GM18498 (cell line): Measurements from ENCODE around the gene HLA-DMB.

Experiments
- ATAC-seq: cut with Tn5 transposase; IDR thresholded peaks from one replicate; pipeline ENCODE4 v1.9.1; 2021; ENCODE audit warnings: mild to moderate bottlenecking, moderate library complexity; ENCODE audit not compliant: unreplicated experiment

The HLA-DMB gene

DNA sequence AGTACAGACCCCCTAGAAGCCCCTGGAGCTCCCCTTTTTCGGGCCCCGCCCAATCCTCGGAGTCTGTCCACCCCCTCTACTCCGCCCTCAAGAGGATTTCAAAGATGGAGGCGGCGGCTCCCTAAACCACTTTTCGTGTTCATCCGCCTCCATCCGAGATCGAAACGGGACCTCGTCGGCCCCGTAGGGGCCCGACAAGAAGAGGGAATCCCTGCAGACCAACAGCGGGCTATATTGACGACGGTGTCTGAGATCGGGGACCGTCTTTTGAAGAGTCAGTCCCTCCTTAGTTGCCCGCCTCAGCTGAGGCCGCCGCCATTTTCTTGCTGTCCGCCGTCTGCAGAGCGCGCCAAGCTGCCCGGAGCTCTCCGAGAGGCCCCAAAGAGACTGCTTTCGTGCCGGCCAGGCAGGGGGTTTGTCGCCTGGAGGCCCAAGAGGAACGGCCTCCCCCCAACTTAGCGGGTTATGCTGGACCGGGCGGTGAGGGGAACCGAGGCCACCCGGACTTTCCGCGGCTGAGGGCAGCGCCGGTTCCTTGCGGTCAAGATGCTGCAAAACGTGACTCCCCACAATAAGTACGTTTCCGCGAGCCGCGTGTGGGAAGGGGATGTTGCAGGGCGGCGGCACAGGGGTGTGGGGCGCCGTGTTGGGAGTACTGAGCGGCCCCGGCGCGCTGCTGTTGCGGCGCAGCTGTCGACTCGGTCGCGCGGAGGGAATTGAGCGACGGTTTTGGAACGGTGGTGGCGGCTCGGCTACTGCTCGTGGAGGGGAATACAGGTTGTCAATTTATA is 31.7 kb upstream of the HLA-DMB start:
- peak; percentile 1 for ATAC-seq

DNA sequence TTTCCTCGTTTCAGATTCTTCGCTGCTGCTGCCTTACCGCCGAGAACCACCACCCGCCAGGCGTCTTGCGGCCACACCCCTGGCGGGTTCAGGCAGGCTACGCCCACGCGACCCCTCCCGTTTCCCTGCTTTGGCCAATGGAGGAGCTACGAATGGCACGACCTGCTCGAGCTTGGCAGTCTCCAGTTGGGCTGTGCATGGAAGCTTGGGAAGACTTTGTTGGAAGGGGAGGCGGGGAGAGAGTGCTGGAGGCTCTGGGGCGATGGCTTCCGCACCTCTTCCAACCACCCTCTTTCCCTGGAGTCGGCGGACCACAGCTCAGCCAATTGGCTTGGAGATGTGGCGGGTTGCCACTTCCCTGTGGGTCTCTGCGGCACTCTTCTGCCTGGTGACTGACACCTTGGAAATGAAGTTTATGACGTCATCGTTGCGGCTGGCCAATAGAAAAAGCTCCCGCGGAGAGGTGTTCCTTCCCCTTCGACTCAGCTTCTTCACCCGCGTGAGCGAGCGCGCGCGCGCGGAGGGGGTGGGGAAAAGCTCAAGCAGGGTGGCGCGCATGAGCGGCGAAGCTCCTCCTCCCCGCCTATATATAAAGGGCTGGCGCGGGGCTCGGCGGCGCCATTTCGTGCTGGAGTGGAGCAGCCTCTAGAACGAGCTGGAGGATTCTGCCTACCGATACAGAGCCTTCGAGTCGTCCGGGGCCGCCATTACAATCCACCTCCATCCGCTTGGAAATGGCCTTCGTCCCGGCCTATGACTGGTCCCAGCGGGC is 30.9 kb upstream of the HLA-DMB start:
- ATAC-seq = peak; percentile 53

DNA sequence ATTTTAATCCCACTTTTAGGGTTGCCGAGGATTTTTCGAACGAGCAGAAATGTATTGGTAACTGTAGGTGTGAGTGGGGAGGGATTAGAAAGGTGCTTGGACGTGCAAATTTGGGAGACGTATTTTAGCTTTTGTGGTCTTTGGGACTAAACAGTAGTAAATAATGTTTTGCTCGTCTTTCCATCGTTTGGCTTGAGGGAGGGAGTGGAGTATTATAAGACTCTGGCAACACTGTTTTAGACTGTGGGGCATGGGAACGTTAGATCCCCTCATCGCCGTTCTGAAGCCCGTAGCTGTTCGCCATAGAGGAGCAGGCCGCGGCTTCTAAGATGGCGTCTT is 30.4 kb upstream of the HLA-DMB start:
- ATAC-seq = no peak

DNA sequence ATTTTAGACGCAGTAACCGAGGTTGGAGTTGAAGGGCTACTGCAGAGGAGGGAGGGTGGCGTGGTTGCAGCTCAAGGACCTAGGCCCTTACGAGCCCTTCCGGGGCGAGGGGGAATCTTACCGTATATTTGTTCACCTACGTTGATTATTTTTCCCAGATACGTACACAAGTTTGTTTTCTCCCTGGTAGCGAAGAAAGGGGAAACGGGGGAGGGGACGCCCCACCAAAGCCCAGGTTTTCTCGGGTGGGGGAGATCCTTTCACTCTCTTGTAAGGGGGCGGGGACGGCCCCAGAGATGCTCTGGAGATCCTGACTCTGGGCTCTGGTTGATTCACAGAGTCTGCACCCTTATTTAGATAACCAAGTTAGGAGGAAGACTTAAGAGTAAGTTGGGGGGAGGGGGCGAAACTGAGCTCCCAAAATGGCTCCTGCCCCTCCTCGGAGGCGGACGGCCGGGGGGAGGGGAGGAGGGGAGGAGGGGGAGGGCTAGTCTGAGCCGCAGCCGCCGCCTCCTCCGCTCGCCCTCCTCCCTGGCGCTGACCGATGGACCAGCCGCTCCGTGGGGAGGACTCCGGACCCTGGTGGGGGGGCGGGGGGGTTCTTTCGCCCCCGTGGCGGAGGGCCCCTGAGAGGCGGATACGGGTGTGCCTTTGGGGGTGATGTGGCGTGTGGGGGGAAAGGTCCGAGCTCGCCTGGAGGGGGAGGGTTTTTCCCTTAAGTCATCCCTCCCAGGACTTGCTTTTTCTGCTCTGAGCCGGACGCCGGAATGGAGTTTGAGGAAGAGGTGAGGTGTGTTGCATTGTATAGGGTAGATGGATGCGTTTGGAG is 29.8 kb upstream of the HLA-DMB start:
- no peak for ATAC-seq

DNA sequence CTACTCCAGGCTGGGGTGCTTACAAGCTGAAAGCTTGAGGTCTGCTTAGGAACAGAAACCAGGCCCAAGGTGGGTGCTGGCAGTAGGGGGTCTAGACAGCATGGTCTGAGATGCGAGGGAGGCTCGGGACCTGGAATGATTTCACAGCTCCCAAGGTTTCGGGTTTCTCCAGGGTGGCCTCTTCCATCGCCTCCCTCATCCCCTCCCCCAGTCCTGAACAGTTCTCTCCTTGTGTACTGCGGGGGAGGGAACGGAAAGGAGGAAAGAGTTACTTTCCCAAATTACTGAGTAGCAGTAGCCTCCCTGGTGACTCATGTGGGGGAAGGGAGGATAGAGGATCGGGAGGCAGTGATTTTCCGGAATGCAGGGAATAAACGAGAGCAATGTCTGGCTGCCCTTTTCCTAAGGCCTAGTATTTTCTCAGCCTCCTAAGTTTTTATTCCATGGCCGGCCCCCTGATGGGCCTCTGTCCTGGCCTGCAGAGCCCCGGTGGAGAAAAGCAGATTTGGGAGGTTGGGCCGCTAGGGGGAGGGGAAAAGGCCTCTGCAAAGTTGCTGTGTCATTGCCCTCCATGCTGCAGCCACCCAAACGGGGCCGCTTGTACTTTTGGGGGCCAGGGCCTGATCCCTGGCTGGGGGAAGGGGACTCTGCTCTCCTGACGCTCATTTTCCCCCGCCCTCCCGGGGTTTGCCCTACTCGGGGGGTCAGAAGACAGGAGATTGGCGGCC is 29.0 kb upstream of the HLA-DMB start:
- no peak for ATAC-seq

DNA sequence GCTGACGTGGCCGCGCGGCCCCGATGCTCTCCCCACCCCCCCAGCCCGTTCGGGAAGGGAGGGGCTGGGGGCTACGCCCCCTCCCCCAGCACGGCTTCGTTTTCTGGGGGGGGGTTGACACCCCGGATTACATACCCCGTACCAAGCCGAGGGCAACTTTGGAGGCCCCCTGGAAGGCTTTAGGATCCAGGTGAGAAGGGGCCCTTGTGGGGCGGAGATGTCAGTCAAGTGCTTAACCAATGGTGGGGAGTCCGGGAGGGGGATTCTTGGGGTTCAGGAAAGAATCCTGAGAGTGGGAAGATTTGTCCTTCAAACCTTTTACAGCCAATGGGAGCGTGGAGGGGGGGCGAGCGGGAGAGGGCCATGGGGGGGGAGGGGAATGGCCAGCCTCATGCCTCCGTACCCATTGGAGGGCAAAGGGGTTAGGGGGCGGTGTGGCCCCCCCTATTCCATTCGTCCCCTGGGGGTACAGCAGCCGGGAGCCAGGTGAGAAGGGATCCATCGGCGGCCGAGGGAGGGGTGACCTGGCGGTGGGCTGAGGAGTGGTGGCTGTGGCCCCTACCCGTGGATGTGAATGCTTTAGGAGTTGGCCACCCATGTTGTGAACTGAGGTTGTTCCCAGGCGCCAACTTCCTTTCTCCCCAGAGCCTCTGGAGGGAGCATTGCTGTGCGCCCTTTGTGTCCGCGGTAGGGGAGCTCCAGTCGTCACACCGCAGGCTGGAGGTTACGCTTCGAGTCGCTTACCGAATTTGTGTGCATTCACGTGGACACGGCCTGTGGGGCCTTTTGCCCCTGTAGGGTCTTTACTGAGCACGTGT is 28.2 kb upstream of the HLA-DMB start:
- ATAC-seq = no peak

DNA sequence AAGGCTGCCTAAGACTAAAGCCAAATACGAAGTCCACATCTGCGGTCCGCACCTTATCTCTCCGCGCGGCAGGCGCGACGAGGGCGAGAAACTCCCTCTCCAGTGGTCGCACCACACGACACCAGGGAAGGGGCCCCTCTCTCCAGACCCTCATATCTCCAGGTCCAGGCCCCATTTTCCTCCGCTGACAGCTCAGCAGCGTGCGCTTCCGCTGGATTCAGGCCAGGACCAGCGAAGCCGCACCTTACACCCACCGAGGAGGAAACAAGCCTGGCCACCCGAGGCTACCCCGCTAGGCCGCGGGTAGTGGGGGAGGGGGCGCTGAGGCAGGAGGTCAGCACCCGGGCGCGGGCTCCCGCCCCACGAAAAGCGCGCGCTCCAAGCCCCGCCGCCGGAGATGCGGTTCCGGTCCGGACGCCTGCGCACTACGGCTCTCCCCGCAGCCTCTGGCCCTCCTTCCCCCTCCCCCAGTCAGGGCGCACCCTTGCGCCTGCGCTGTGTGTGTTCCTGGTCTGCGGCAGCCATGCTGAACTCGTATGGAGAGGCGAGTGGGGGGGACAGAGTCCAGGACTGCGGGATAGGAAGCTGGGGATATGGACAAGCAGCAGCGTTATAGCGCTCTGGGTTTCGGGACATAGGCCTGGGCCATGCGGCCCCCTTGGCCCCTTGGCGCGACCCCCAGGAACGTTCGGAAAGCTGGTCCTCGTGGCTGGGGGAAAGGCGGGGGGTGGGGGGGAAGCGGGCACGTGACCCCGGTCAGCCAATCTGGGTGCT is 27.5 kb upstream of the HLA-DMB start, which contains the start of gene BRD2:
TSS of gene BRD2 (plus strand) at position 502 of the 774 bp plus-strand sequence. CDS start 4,305 bp downstream, outside the sequence.
- ATAC-seq = peak; percentile 34

DNA sequence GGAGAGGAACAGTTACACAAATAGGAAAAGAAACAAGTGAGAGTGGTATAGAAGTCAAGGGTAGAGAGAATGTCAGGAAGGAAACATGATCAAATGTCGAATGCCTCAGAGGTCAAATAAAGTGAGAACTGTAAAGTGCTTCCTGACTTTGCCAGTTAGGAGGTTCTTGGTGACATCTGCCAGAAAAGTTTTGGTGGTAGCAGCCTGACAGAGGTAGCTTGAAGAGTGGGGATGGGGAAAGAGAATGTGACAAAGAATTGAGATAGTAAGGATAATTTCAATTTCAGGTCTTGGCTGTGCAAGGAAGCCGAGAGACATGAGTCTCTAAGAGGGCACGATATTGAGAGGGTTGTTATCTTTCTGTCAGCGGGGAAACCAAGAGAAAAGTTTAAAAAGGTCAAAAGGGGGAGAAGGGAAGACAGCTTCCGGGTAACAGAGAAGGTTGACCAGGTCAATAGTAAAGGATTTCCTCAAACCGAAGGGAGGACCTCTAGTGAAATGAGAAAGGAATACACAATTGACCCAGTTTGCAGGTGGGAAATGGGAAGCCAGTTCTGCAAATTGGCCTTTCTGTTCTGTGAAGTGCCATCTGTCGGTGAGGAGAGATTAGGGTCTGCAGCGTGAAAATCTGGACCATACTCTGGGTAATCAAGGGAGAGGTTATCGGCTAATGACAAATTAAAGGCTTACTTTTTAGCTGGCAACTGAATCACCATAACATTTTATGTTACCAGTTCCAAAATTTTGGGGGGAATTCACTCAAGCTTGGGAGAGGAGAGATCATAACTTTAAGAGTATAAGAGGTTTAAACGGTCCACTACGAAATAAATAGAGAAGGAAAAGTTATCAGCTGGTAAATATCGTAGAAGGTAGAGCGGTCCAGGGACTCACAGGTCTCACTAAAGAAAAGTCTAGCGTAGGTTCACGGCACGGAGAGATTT is 26.6 kb upstream of the HLA-DMB start:
- ATAC-seq = no peak

DNA sequence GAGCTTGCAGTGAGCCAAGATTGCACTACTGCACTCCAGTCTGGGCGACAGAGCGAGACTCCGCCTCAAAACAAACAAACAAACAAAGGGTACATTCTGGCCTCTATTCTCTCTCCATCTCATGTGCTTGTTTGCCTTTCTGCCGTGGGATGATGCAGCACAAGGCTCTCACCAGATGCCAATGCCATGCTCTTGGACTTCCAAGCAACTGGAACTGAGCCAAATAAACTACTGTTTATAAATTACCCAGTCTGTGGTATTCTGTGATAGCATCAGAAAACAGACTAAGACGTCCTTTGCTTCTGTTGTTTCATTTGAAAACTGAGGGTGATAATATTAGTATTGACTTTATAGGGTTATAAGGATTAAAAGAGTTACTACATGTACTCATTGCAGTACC is 23.9 kb upstream of the HLA-DMB start:
- ATAC-seq = no peak

DNA sequence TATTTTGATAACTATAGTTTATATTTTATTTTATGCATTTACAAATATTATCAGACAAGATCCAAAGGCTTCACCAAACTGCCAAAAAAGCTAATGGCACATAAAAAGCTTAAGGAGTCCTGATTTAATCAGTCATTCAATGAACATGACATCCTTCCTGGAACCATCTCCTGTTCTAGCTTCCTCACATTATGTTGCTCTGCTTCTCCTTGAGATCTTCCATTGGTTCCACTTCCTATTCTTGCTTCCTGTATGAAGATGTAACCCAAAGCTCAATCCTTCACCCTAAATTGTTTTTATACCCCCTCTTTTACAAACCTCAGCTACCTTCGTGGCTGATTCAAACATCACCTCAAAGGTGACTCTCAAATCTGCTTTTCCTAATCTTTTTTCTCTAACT is 23.0 kb upstream of the HLA-DMB start:
- no peak for ATAC-seq

DNA sequence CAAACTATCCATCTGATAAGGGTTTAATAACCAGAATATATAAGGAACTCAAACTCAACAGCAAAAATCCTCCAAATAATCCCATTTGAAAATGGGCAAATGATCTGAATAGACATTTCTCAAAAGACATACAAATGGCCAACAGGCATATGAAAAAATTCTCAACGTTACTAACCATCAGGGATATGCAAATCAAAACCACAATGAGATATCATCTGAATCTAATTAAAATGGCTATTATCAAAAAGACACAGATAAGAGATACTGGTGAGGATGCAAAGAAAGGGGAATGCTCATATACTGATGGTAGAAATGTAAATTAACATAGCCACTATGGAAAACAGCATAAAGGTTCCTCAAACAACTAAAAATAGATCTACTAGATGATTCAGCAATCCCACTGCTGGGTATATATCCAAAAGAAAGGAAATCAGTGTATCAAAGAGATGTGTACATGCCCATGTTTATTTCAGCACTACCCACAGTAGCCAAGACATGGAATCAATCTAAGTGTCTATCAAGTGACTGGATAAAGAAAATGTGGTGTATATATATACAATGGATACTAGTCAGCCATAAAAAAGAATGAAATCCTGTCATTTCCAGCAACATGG is 21.5 kb upstream of the HLA-DMB start:
- no peak for ATAC-seq

DNA sequence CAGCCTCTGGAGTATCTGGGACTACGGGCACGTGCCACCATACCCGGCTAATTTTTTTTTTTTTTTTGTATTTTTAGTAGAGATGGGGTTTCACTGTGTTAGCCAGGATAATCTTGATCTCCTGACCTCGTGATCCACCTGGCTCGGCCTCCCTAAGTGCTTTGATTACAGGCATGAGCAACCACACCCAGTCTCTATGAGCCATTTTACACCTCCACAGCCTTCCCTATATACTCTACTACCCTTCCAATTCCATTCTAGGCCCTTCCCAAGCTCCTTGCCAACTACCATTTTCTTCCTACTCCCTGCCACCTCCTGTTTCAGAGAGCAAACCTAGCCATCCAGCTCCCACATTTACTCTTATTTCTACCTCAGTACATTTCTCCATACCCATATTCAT is 19.7 kb upstream of the HLA-DMB start:
- no peak for ATAC-seq

DNA sequence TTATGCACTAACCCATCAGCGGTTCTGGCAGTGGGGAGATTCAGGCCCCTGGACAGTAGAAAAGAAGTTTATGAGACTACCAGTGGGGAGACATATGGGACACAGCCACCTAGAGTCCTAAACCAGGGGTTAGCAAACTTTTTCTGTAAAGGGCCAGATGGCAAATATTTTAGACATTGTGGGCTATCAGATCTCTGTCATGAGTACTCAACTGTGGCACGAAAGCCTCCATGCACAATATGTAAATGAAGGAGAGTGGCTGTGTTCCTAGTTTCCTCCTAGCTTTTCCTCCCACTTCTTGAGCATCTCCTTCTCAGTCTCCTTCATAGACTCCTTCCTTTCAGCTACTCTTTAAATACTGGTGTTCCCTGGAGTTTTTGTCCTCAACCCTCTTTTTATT is 15.3 kb upstream of the HLA-DMB start:
- no peak for ATAC-seq

DNA sequence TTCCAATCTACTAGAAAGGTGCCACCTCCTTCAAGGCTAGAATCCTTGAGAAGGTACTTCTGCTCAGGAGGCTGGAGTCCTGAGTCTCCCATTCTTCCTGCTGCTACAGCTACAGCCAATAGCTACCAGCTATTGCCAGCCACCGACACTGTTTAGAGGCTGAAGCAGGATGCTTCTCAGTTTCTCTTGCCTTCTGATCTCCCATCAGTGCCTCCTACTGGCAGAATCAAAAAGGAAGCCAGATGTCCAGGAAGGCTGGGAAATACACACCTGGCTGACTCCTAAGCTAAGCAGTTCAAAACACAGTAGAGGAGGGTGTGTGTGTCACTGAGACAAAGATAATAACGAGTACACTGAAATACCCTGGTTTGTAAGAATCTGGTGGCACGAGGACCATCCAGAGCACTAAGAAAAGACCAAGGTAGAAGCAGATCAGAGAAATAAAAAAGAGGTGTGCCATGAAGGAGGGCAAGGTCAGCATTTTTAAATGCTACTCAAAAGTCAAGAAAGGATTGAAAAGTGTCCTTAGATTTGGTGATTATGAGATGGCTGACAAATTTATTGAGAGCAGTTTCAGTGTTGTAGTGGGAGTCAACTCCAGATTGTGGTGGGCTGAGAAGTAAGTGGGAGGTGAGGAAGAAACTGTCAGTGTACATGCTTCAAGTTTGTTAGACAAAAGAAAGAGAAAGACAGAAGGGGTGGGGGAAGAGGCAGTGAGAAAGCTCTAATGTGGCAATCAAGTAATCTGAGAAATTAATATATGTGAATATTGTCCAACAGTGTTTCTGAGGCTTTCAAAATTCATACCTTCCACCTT is 14.4 kb upstream of the HLA-DMB start:
- no peak for ATAC-seq

DNA sequence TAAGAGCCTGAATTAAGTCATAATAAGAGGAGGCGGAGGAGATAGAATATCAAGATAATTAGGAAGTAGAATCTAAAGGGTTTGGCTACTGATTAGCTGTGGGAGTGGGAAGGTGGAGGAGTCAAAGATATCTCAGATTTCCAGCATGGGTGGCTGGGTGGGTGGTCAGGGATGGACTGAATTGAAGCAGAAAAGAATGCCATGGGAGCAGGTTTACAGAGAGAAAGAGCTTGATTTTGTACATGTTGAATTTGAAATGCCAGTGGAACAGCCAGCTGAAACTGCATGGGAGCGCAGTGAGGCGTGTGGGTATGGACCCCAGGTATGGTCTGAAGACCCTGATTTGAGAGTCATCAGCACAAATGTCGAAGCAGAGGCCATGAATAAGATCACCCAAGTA is 13.4 kb upstream of the HLA-DMB start:
- ATAC-seq = no peak

DNA sequence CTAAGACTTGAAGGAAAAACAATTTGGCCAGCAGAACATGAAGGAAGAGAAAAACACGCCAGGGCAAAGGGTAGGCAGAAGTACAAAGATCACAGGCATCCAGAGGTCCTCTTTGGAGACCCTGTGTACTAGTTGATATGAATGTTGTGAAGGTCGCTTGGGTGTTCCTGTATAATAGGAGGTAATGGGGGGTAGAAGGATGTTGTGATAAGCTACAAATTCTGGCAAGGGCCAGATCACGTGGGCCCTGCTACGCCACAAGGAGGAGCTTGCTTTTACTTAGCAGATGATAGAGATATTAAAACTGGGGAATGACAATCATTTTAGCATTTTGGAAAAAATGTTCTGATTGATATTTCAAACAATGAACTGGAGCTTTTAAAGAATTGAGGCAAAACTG is 12.9 kb upstream of the HLA-DMB start:
- no peak for ATAC-seq
